Fibroblast of gingiva (primary cell): ENCODE data around the gene GLOD4.
"Not testable (repeated sequence)": the region's sequence is repeated elsewhere in the genome, so short reads cannot be mapped to it uniquely, and the experiment has no call there.

Experiments used
- DNase-seq: peaks from one replicate; pipeline ENCODE4 v3.0.0-alpha.2; 2011; ENCODE audit warnings: low read depth

GLOD4 gene

GRCh38 chr17:774313-774584 is 7.8 kb downstream of the GLOD4 start:
- DNase-seq, result no peak

GRCh38 chr17:773467-774312 is 8.4 kb downstream of the GLOD4 start:
- DNase-seq, result no peak

- DNase-seq, result no peak
Observed at GRCh38 chr17:773016-773415, 9.1 kb downstream of the GLOD4 start.

GRCh38 chr17:767076-767475 is 15.0 kb downstream of the GLOD4 start:
- DNase-seq, result no peak

GRCh38 chr17:760371-760770 is 21.7 kb downstream of the GLOD4 start:
- DNase-seq, result no peak

- no peak for DNase-seq
Observed at GRCh38 chr17:759964-760363, 22.1 kb downstream of the GLOD4 start.

- not testable (repeated sequence) for DNase-seq
Observed at GRCh38 chr17:756010-756567, 26.0 kb downstream of the GLOD4 start.

- DNase-seq, result not testable (repeated sequence)
Observed at GRCh38 chr17:755319-755961, 26.6 kb downstream of the GLOD4 start.

- no peak for DNase-seq
Observed at GRCh38 chr17:753418-753817, 28.7 kb downstream of the GLOD4 start.

- peak; percentile 68 for DNase-seq
Observed at GRCh38 chr17:752620-753219, 29.4 kb downstream of the GLOD4 start.

- DNase-seq, result peak; percentile 79
Observed at GRCh38 chr17:752002-752619, 30.0 kb downstream of the GLOD4 start, which contains the start of gene GEMIN4. Gene GEMIN4, minus strand, starts transcription at chr17:752264. Its CDS starts 122 bp downstream, at chr17:752142.

- peak; percentile 50 for DNase-seq
Observed at GRCh38 chr17:751269-752001, 30.6 kb downstream of the GLOD4 start.

- no peak for DNase-seq
Observed at GRCh38 chr17:750431-751037, 31.5 kb downstream of the GLOD4 start.

- not testable (repeated sequence) for DNase-seq
Observed at GRCh38 chr17:749359-749758, 32.7 kb downstream of the GLOD4 start.

- not testable (repeated sequence) for DNase-seq
Observed at GRCh38 chr17:748604-749003, 33.5 kb downstream of the GLOD4 start.

GRCh38 chr17:746783-747629 is 35.1 kb downstream of the GLOD4 start:
- DNase-seq, result no peak

GRCh38 chr17:746181-746580 is 35.9 kb downstream of the GLOD4 start:
- DNase-seq, result no peak

- DNase-seq, result no peak
Observed at GRCh38 chr17:745406-745805, 36.7 kb downstream of the GLOD4 start.

GRCh38 chr17:744937-745336 is 37.1 kb downstream of the GLOD4 start:
- no peak for DNase-seq

GRCh38 chr17:743139-743538 is 38.9 kb downstream of the GLOD4 start:
- DNase-seq, result no peak
